GM19395 (cell line): ENCODE measurements around the gene MFSD6.
A peak's percentile ranks its signal among the peaks of the same experiment; 100 is the strongest.
"Not testable (repeated sequence)": the region's sequence is repeated elsewhere in the genome, so short reads cannot be mapped to it uniquely, and the experiment has no call there.

Experiments
- ATAC-seq: cut with Tn5 transposase; IDR thresholded peaks from one replicate; pipeline ENCODE4 v1.9.1; 2021; ENCODE audit warnings: mild to moderate bottlenecking, moderate library complexity; ENCODE audit not compliant: unreplicated experiment

MFSD6 gene

GRCh38 chr2:190407662-190408537 lies at the start of gene MFSD6:
MFSD6 (plus strand) TSS chr2:190408355; CDS start chr2:190436030, 27,675 bp downstream.
- ATAC-seq, result peak; percentile 58

- not testable (repeated sequence) for ATAC-seq
These were observed 49.3 kb upstream of the MFSD6 start for GRCh38 chr2:190358655-190359448.

- ATAC-seq, result no peak
These were observed 47.6 kb upstream of the MFSD6 start for GRCh38 chr2:190360561-190360960.

- no peak for ATAC-seq
These were observed 47.2 kb upstream of the MFSD6 start for GRCh38 chr2:190360965-190361364.

- no peak for ATAC-seq
These were observed 46.6 kb upstream of the MFSD6 start for GRCh38 chr2:190361572-190361971.

- ATAC-seq, result no peak
These were observed 45.3 kb upstream of the MFSD6 start for GRCh38 chr2:190362894-190363293.

GRCh38 chr2:190365499-190366204 lies 42.5 kb upstream of the MFSD6 start:
- no peak for ATAC-seq

GRCh38 chr2:190366248-190366753 lies 41.9 kb upstream of the MFSD6 start:
- ATAC-seq, result no peak

GRCh38 chr2:190367091-190367490 lies 41.1 kb upstream of the MFSD6 start:
- no peak for ATAC-seq

GRCh38 chr2:190369635-190370034 lies 38.5 kb upstream of the MFSD6 start:
- ATAC-seq, result no peak

- ATAC-seq, result no peak
These were observed 32.1 kb upstream of the MFSD6 start for GRCh38 chr2:190376083-190376482.

GRCh38 chr2:190376591-190377245 lies 31.4 kb upstream of the MFSD6 start:
- no peak for ATAC-seq

- no peak for ATAC-seq
These were observed 29.3 kb upstream of the MFSD6 start for GRCh38 chr2:190378880-190379237.

- ATAC-seq, result no peak
These were observed 28.7 kb upstream of the MFSD6 start for GRCh38 chr2:190379249-190379964.

- no peak for ATAC-seq
These were observed 27.2 kb upstream of the MFSD6 start for GRCh38 chr2:190380962-190381412.

GRCh38 chr2:190382851-190383250 lies 25.3 kb upstream of the MFSD6 start:
- peak; percentile 86 for ATAC-seq

- ATAC-seq, result no peak
These were observed 20.7 kb upstream of the MFSD6 start for GRCh38 chr2:190387422-190387821.

GRCh38 chr2:190396271-190396670 lies 11.9 kb upstream of the MFSD6 start:
- ATAC-seq, result no peak

GRCh38 chr2:190402986-190403603 lies 5.1 kb upstream of the MFSD6 start:
- no peak for ATAC-seq
